Neuronal stem cell (in vitro differentiated cells): ENCODE results near the gene DAPK1.

Experiments
- DNase-seq: peaks from one replicate; pipeline ENCODE4 v3.0.0-alpha.2; 2013; ENCODE audit warnings: low spot score
- H2AFZ ChIP-seq: one replicate; pipeline ENCODE4 v1.6.1; 2013; ENCODE audit warnings: mild to moderate bottlenecking, low read length, inconsistent platforms
- H2AK5ac ChIP-seq: 2 replicates; pipeline ENCODE4 v1.6.1; 2013; ENCODE audit warnings: low read depth, mild to moderate bottlenecking, inconsistent platforms, low read length, moderate library complexity, mixed read lengths
- H2BK120ac ChIP-seq: 2 replicates; pipeline ENCODE4 v1.6.1; 2013; ENCODE audit warnings: low read depth, mild to moderate bottlenecking, inconsistent platforms, low read length, moderate library complexity, mixed read lengths
- H2BK12ac ChIP-seq: one replicate; pipeline ENCODE4 v1.6.1; 2013; ENCODE audit warnings: low read length, inconsistent platforms
- H2BK15ac ChIP-seq: 2 replicates; pipeline ENCODE4 v1.6.1; 2013; ENCODE audit warnings: mild to moderate bottlenecking, low read length, inconsistent platforms, mixed read lengths
- H2BK5ac ChIP-seq: one replicate; pipeline ENCODE4 v1.6.1; 2013; ENCODE audit warnings: inconsistent platforms, mild to moderate bottlenecking, low read length, moderate library complexity
- H3K14ac ChIP-seq: one replicate; pipeline ENCODE4 v1.6.1; 2013; ENCODE audit warnings: low read length, inconsistent platforms
- H3K18ac ChIP-seq: 2 replicates; pipeline ENCODE4 v1.6.1; 2013; ENCODE audit warnings: low read length, inconsistent platforms
- H3K23ac ChIP-seq: 2 replicates; pipeline ENCODE4 v1.6.1; 2013; ENCODE audit warnings: low read depth, mild to moderate bottlenecking, mixed read lengths, low read length, inconsistent platforms; ENCODE audit not compliant: poor library complexity
- H3K27ac ChIP-seq: replicated peaks from 3 replicates; pipeline ENCODE4 v1.5.1; 2013; ENCODE audit warnings: low read length, inconsistent platforms
- H3K27me3 ChIP-seq, 3 experiments: 2 replicates each; pipeline ENCODE4 v1.6.1; 2013; ENCODE audit warnings: low read length in 3 of 3, mild to moderate bottlenecking in 2 of 3, inconsistent platforms in 1 of 3, low read depth in 1 of 3, mixed read lengths in 1 of 3, moderate library complexity in 1 of 3; ENCODE audit not compliant: control insufficient read depth in 3 of 3, insufficient read depth in 3 of 3
- H3K36me3 ChIP-seq, 2 donors: replicated peaks in 1 of 2; 2 replicates each; pipeline ENCODE4 v1.6.1; 2013; ENCODE audit warnings: low read length in 2 of 2; ENCODE audit not compliant: control insufficient read depth in 2 of 2, insufficient read depth in 2 of 2
- H3K4ac ChIP-seq: 2 replicates; pipeline ENCODE4 v1.6.1; 2013; ENCODE audit warnings: inconsistent platforms, mild to moderate bottlenecking, low read length, moderate library complexity
- H3K4me1 ChIP-seq, 2 donors: 1 replicate in 1 of 2; 2 replicates in 1 of 2; pipeline ENCODE4 v1.6.1; 2013; ENCODE audit warnings: low read length in 2 of 2, low read depth in 1 of 2; ENCODE audit not compliant: control insufficient read depth in 2 of 2, insufficient read depth in 1 of 2
- H3K4me2 ChIP-seq: one replicate; pipeline ENCODE4 v1.6.1; 2013; ENCODE audit warnings: mild to moderate bottlenecking, low read length, inconsistent platforms; ENCODE audit not compliant: insufficient read depth, poor library complexity, severe bottlenecking
- H3K4me3 ChIP-seq, 2 donors: 2 replicates each; pipeline ENCODE4 v1.5.1; 2013; ENCODE audit warnings: low read length in 2 of 2, mild to moderate bottlenecking in 2 of 2, inconsistent platforms in 1 of 2, moderate library complexity in 1 of 2
- H3K79me1 ChIP-seq: one replicate; pipeline ENCODE4 v1.6.1; 2013; ENCODE audit warnings: low read depth, mild to moderate bottlenecking, inconsistent platforms, low read length, moderate library complexity
- H3K9ac ChIP-seq: one replicate; pipeline ENCODE4 v1.6.1; 2013; ENCODE audit warnings: mild to moderate bottlenecking, low read depth, low read length, inconsistent platforms; ENCODE audit not compliant: poor library complexity
- H3K9me3 ChIP-seq, 2 donors: replicated peaks in 1 of 2; 2 replicates each; pipeline versions ENCODE3 to v1.6.1; 2013; ENCODE audit warnings: low read length in 2 of 2, mild to moderate bottlenecking in 2 of 2, inconsistent platforms in 1 of 2, low read depth in 1 of 2, mixed read lengths in 1 of 2, moderate library complexity in 1 of 2; ENCODE audit not compliant: control insufficient read depth in 2 of 2, insufficient read depth in 1 of 2
- H4K8ac ChIP-seq: one replicate; pipeline ENCODE4 v1.6.1; 2013; ENCODE audit warnings: low read depth, mild to moderate bottlenecking, inconsistent platforms, low read length, moderate library complexity
- H4K91ac ChIP-seq: one replicate; pipeline ENCODE4 v1.6.1; 2013; ENCODE audit warnings: low read length, low read depth, mild to moderate bottlenecking, inconsistent platforms; ENCODE audit not compliant: poor library complexity
- WGBS, 2 donors: extraction: QIAGEN DNeasy Blood & Tissue Kit; methylation state at CpG; one replicate each; pipeline ENCODE4 v1.1.7; 2013; ENCODE audit warnings: missing lambda C conversion rate in 2 of 2, mixed read lengths in 1 of 2; ENCODE audit not compliant: insufficient read length in 2 of 2, insufficient replicate concordance in 1 of 2; ENCODE audit errors: extremely low coverage in 2 of 2; 5-methylcytosine and 5-hydroxymethylcytosine counted together

DAPK1 gene

GRCh38 chr9:87610200-87611155 is 112.8 kb downstream of the DAPK1 start:
- Histone ChIP-seq H4K91ac (no peak overlapping the region), H3K23ac (no peak overlapping the region), H2BK15ac (no peak overlapping the region), H3K14ac (no peak overlapping the region), H3K4me3 (no peak overlapping the region), H3K4me2 (no peak overlapping the region), H3K18ac (no peak overlapping the region), H4K8ac (no peak overlapping the region), H2BK120ac (no peak overlapping the region), H3K9me3 (no peaks in the 10 kb centered on the region), H3K36me3 (peaks cover 2 to 92% of the 10 kb centered on the region in 2 donors), H2BK5ac (no peak overlapping the region), H2AK5ac (no peak overlapping the region), H3K4ac (no peak overlapping the region), H3K79me1 (no peaks in the 10 kb centered on the region), H3K27me3 (no peaks in the 10 kb centered on the region), H3K27ac (no peak overlapping the region), H2BK12ac (no peak overlapping the region), H3K4me1 (peaks cover 9 to 10% of the 10 kb centered on the region in 2 donors), H3K9ac (no peak overlapping the region), H2AFZ (no peak overlapping the region)
- WGBS, 2 donors: no CpG with 5 or more reads among the region's 12 CpGs
- DNase-seq: no peak

- no peak overlapping the region for H3K4me3 ChIP-seq
- H3K4me1 ChIP-seq: peaks cover 10 to 14% of the 10 kb centered on the region in 2 donors
- H3K4ac ChIP-seq: no peak overlapping the region
- DNase-seq: no peak
- no peak overlapping the region for H3K4me2 ChIP-seq
- H3K14ac ChIP-seq: no peak overlapping the region
- H3K23ac ChIP-seq: no peak overlapping the region
- no CpG with 5 or more reads among the region's 4 CpGs for WGBS, 2 donors
- no peaks in the 10 kb centered on the region for H3K79me1 ChIP-seq
- no peak overlapping the region for H3K9ac ChIP-seq
- peaks cover 2 to 93% of the 10 kb centered on the region in 2 donors for H3K36me3 ChIP-seq
- no peak overlapping the region for H2AK5ac ChIP-seq
- no peak overlapping the region for H4K91ac ChIP-seq
- no peak overlapping the region for H2AFZ ChIP-seq
- no peaks in the 10 kb centered on the region for H3K27me3 ChIP-seq
- H2BK120ac ChIP-seq: no peak overlapping the region
- H3K9me3 ChIP-seq: no peaks in the 10 kb centered on the region
- H2BK15ac ChIP-seq: no peak overlapping the region
- no peak overlapping the region for H3K18ac ChIP-seq
- no peak overlapping the region for H4K8ac ChIP-seq
- H2BK5ac ChIP-seq: no peak overlapping the region
- H2BK12ac ChIP-seq: no peak overlapping the region
- no peak overlapping the region for H3K27ac ChIP-seq
Measured at GRCh38 chr9:87611776-87612175, 114.1 kb downstream of the DAPK1 start.

- no peak overlapping the region for H2BK12ac ChIP-seq
- no peaks in the 10 kb centered on the region for H3K79me1 ChIP-seq
- peaks cover 0 to 2% of the 10 kb centered on the region in 2 donors for H3K9me3 ChIP-seq
- H3K23ac ChIP-seq: no peak overlapping the region
- H3K18ac ChIP-seq: no peak overlapping the region
- WGBS, 2 donors: no CpG with 5 or more reads among the region's 3 CpGs
- H4K91ac ChIP-seq: no peak overlapping the region
- H3K4me3 ChIP-seq: no peak overlapping the region
- H2AFZ ChIP-seq: no peak overlapping the region
- H3K4me1 ChIP-seq: peaks cover 10 to 14% of the 10 kb centered on the region in 2 donors
- no peak for DNase-seq
- no peak overlapping the region for H3K27ac ChIP-seq
- no peak overlapping the region for H3K4me2 ChIP-seq
- H3K36me3 ChIP-seq: peaks cover 2 to 93% of the 10 kb centered on the region in 2 donors
- no peak overlapping the region for H4K8ac ChIP-seq
- no peak overlapping the region for H2BK5ac ChIP-seq
- no peak overlapping the region for H2BK120ac ChIP-seq
- H3K14ac ChIP-seq: no peak overlapping the region
- H3K9ac ChIP-seq: no peak overlapping the region
- H2BK15ac ChIP-seq: no peak overlapping the region
- H3K4ac ChIP-seq: no peak overlapping the region
- no peak overlapping the region for H2AK5ac ChIP-seq
- no peaks in the 10 kb centered on the region for H3K27me3 ChIP-seq
Measured at GRCh38 chr9:87612536-87612935, 114.9 kb downstream of the DAPK1 start.

GRCh38 chr9:87613265-87614111 is 115.8 kb downstream of the DAPK1 start:
- H3K14ac ChIP-seq: no peak overlapping the region

More at GRCh38 chr9:87613265-87614111, 115.8 kb downstream of the DAPK1 start:
- Histone ChIP-seq H3K36me3 (peaks cover 0 to 93% of the 10 kb centered on the region in 2 donors), H3K4me3 (no peak overlapping the region), H3K18ac (no peak overlapping the region), H2BK5ac (no peak overlapping the region), H3K4me2 (no peak overlapping the region), H3K27me3 (no peaks in the 10 kb centered on the region), H2BK120ac (no peak overlapping the region), H2AK5ac (no peak overlapping the region), H3K79me1 (no peaks in the 10 kb centered on the region), H3K27ac (no peak overlapping the region), H3K9ac (no peak overlapping the region), H3K4me1 (peaks cover 10 to 14% of the 10 kb centered on the region in 2 donors), H3K23ac (no peak overlapping the region), H4K8ac (no peak overlapping the region), H3K9me3 (peaks cover 2 to 4% of the 10 kb centered on the region in 2 donors), H3K4ac (no peak overlapping the region), H2AFZ (no peak overlapping the region), H4K91ac (no peak overlapping the region), H2BK15ac (no peak overlapping the region), H2BK12ac (no peak overlapping the region)
- no CpG with 5 or more reads among the region's 11 CpGs for WGBS, 2 donors
- DNase-seq: no peak
